ENCODE measurements around the gene MRPS25.
"Not testable (repeated sequence)": the region's sequence is repeated elsewhere in the genome, so short reads cannot be mapped to it uniquely, and the experiment has no call there.

Gene MRPS25

DNA sequence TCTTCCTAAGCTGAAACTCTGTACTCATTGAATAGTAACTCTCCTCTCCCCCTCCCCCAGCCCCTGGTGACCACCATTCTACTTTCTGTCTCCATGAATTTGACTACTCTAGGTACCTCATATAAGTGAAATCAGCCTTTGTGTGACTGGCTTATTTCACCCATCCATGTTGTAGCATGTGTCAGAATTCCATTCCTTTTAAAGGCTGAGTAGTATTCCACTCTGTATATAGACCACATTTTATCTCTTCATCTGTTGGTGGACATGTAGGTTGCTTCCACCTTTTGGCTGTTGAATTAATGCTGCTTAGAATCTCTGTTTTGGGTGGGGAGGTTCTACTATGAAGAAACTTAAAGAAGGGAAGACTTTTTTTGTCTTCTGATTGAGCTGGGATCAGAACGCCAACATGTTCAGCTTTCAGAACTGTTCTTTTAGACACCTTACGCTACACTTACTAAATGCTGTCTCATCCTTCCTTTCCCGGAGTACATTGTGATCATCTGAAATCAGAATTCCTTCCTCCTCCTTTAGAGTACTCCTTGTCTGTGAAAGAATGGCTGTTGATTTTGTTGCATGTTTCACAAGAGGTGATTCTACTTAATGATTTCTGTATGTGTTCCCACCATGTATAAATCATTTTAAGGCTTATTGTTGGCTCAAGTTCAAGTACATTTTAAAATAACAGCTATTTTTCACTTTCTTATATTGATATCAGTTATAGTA is 50.3 kb downstream of the MRPS25 start:
- Histone ChIP-seq H3K27me3 (ENCODE audit: control insufficient read depth, insufficient read depth, low read length) (no peaks in the 10 kb centered on the region), H3K9me3 (ENCODE audit: control insufficient read depth, insufficient read depth, low read length) (no peaks in the 10 kb centered on the region), H3K9ac (ENCODE audit: low read depth, low read length) (no peak overlapping the region), H3K4me1 (ENCODE audit: control insufficient read depth, insufficient read depth, low read length) (no peaks in the 10 kb centered on the region), H3K36me3 (ENCODE audit: control insufficient read depth, insufficient read depth, low read length) (peaks cover 74% of the 10 kb centered on the region), H3K4me3 (ENCODE audit: low read depth, low read length) (no peak overlapping the region), H3K27ac (ENCODE audit: low read depth, low read length) (no peak overlapping the region)

DNA sequence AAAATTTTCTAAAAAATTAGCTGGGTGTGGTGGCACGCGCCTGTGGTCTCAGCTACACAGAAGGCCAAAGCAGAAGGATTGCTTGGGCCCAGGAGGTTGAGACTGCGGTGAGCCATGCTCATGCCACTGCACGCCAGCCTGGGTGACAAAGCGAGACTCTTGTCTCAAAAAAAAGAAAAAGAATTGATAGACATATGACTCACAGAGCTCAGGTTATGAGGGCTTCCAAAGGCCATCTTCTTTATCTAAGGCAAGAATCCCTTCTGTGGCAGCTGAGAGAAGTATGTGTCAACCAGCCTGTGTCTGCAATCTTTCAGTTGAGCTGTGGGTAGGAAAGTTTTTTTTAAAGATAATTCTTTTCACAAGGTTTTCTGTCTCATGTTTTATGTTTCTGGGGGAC is 53.9 kb downstream of the MRPS25 start:
- Histone ChIP-seq H3K9me3 (ENCODE audit: control insufficient read depth, insufficient read depth, low read length) (no peaks in the 10 kb centered on the region), H3K36me3 (ENCODE audit: control insufficient read depth, insufficient read depth, low read length) (peaks cover 67% of the 10 kb centered on the region), H3K4me3 (ENCODE audit: low read depth, low read length) (no peak overlapping the region), H3K4me1 (ENCODE audit: control insufficient read depth, insufficient read depth, low read length) (no peaks in the 10 kb centered on the region), H3K27ac (ENCODE audit: low read depth, low read length) (no peak overlapping the region), H3K27me3 (ENCODE audit: control insufficient read depth, insufficient read depth, low read length) (no peaks in the 10 kb centered on the region), H3K9ac (ENCODE audit: low read depth, low read length) (no peak overlapping the region)

DNA sequence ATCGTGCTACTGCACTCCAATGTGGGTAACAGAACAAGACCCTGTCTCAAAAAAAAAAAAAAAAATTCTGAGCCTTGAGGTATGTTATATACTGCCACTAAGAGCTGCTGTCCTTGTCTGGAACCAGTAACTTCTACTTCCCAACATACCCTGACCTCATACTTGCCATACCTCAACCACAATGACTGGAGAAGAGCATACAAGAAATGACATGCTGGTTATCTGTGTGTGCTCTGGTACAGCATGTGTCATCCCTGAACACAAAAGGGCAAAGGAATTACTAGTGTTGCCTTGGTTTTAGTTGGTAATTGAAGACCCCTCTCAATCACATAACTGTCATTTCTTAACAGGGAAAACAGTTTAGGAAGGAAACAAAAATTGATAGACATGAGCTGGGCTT is 54.5 kb downstream of the MRPS25 start:
- Histone ChIP-seq H3K27me3 (ENCODE audit: control insufficient read depth, insufficient read depth, low read length) (no peaks in the 10 kb centered on the region), H3K4me1 (ENCODE audit: control insufficient read depth, insufficient read depth, low read length) (no peaks in the 10 kb centered on the region), H3K9ac (ENCODE audit: low read depth, low read length) (no peak overlapping the region), H3K4me3 (ENCODE audit: low read depth, low read length) (no peak overlapping the region), H3K27ac (ENCODE audit: low read depth, low read length) (no peak overlapping the region), H3K9me3 (ENCODE audit: control insufficient read depth, insufficient read depth, low read length) (no peaks in the 10 kb centered on the region), H3K36me3 (ENCODE audit: control insufficient read depth, insufficient read depth, low read length) (peaks cover 67% of the 10 kb centered on the region)

DNA sequence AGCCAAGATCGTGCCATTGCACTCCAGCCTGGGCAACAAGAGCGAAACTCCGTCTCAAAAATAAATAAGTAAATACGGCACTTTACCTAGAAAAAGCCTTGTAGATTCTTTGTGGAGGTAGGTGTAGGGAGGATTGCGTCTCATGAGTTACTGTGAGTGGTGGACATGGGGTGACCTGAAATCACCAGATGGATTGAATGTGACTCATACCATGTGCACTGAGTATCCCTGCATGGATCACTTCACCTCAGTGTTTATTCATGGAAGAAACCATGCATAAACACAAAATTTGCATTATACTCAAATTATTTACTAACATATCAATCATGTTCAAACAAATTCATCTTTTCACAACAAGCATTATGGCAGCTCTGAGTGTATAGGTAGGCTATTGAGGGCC is 55.9 kb downstream of the MRPS25 start:
- peaks cover 62% of the 10 kb centered on the region for H3K36me3 ChIP-seq (ENCODE audit: control insufficient read depth, insufficient read depth, low read length)
- H3K4me1 ChIP-seq (ENCODE audit: control insufficient read depth, insufficient read depth, low read length), result no peaks in the 10 kb centered on the region
- no peak overlapping the region for H3K4me3 ChIP-seq (ENCODE audit: low read depth, low read length)
- no peaks in the 10 kb centered on the region for H3K27me3 ChIP-seq (ENCODE audit: control insufficient read depth, insufficient read depth, low read length)
- H3K9ac ChIP-seq (ENCODE audit: low read depth, low read length), result no peak overlapping the region
- no peaks in the 10 kb centered on the region for H3K9me3 ChIP-seq (ENCODE audit: control insufficient read depth, insufficient read depth, low read length)
- no peak overlapping the region for H3K27ac ChIP-seq (ENCODE audit: low read depth, low read length)

DNA sequence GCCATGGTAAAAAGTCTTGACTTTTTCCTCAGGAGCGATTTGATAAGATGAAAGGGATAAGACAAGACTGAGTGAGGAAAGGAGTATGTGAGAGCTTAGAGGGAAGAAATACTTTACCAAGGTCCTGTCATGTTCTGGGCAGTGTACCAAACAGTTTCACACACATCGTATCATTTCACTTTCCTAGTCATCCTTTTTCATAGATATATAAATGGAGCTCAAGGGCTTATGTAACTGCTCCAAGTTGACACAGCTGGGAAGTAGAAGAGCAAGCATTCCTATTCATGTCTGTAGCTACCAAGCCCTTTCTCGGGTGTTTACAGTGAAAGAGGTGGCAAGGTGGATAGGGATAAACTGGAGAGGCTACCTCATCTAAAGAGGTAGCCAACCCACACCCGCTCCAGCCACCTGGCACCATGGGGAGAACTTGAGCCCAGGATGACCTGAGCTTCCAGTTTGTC is 57.4 kb downstream of the MRPS25 start:
- Histone ChIP-seq H3K4me1 (ENCODE audit: control insufficient read depth, insufficient read depth, low read length) (no peaks in the 10 kb centered on the region), H3K36me3 (ENCODE audit: control insufficient read depth, insufficient read depth, low read length) (peaks cover 54% of the 10 kb centered on the region), H3K9me3 (ENCODE audit: control insufficient read depth, insufficient read depth, low read length) (no peaks in the 10 kb centered on the region), H3K9ac (ENCODE audit: low read depth, low read length) (no peak overlapping the region), H3K27me3 (ENCODE audit: control insufficient read depth, insufficient read depth, low read length) (no peaks in the 10 kb centered on the region), H3K27ac (ENCODE audit: low read depth, low read length) (no peak overlapping the region), H3K4me3 (ENCODE audit: low read depth, low read length) (no peak overlapping the region)

DNA sequence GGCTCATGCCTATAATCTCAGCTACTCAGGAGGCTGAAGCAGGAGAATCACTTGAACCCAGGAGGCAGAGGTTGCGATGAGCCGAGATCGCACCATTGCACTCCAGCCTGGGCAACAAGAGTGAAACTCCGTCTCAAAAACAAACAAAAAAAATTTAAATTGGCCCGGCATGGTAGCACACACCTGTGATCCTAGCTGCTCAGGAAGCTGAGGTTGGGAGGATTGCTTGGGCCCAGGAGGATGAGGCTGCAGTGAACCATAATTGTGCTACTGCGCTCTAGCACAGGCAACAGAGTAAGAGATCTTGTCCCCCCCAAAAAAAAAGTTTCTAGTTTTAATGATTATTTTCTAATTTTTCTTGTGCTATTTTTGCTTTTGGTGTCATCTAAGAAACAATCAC is 65.9 kb downstream of the MRPS25 start:
- not testable (repeated sequence) for H3K9ac ChIP-seq (ENCODE audit: low read depth, low read length); H3K9me3 ChIP-seq (ENCODE audit: control insufficient read depth, insufficient read depth, low read length); H3K4me3 ChIP-seq (ENCODE audit: low read depth, low read length); H3K36me3 ChIP-seq (ENCODE audit: control insufficient read depth, insufficient read depth, low read length); H3K27me3 ChIP-seq (ENCODE audit: control insufficient read depth, insufficient read depth, low read length); H3K27ac ChIP-seq (ENCODE audit: low read depth, low read length); H3K4me1 ChIP-seq (ENCODE audit: control insufficient read depth, insufficient read depth, low read length)
